Eye (tissue), 1 donor: ENCODE results near the gene ERC2.

ENCODE experiments used
- DNase-seq: peaks from one replicate; pipeline ENCODE4 v3.0.0-alpha.2; 2015

The ERC2 gene

GRCh38 chr3:55500555-55501330 is 967.5 kb downstream of the ERC2 start:
- DNase-seq, result no peak

- DNase-seq, result no peak
Measured at GRCh38 chr3:55498520-55498919, 969.7 kb downstream of the ERC2 start.

GRCh38 chr3:55497250-55497649 is 971.0 kb downstream of the ERC2 start:
- DNase-seq, result no peak

- DNase-seq, result no peak
Measured at GRCh38 chr3:55494976-55495375, 973.3 kb downstream of the ERC2 start.

- no peak for DNase-seq
Measured at GRCh38 chr3:55492976-55493375, 975.3 kb downstream of the ERC2 start.

- peak; percentile 66 for DNase-seq
Measured at GRCh38 chr3:55491296-55491816, 976.9 kb downstream of the ERC2 start.

- no peak for DNase-seq
Measured at GRCh38 chr3:55490276-55490913, 977.9 kb downstream of the ERC2 start.

- DNase-seq, result peak; percentile 64
Measured at GRCh38 chr3:55489798-55490132, 978.5 kb downstream of the ERC2 start.

GRCh38 chr3:55488398-55489055 is 979.7 kb downstream of the ERC2 start:
- DNase-seq, result peak; percentile 95

- DNase-seq, result peak; percentile 88
Measured at GRCh38 chr3:55487381-55488241, 980.7 kb downstream of the ERC2 start.

GRCh38 chr3:55486857-55487380 is 981.3 kb downstream of the ERC2 start, which contains the start of gene WNT5A:
Gene WNT5A, minus strand, starts transcription at chr3:55487306. Its CDS starts 321 bp downstream, at chr3:55486985.
- peak; percentile 79 for DNase-seq

- peak; percentile 87 for DNase-seq
Measured at GRCh38 chr3:55486101-55486856, 982.0 kb downstream of the ERC2 start.

- DNase-seq, result peak; percentile 96
Measured at GRCh38 chr3:55484801-55485791, 983.2 kb downstream of the ERC2 start.

- DNase-seq, result peak; percentile 51
Measured at GRCh38 chr3:55484191-55484689, 984.0 kb downstream of the ERC2 start.

GRCh38 chr3:55483196-55484095 is 984.8 kb downstream of the ERC2 start:
- peak; percentile 76 for DNase-seq

- DNase-seq, result peak; percentile 90
Measured at GRCh38 chr3:55482496-55483195, 985.6 kb downstream of the ERC2 start.

- DNase-seq, result no peak
Measured at GRCh38 chr3:55481744-55482495, 986.3 kb downstream of the ERC2 start.
